Neural progenitor cell (in vitro differentiated cells): Measurements from ENCODE around the gene DTD2.

Experiments
- CTCF ChIP-seq: fragments of 200-600 bp; sonication (generic); IDR thresholded peaks from 2 replicates; pipeline ENCODE4 v1.5.1; 2017; ENCODE audit warnings: antibody characterized with exemption, mild to moderate bottlenecking
- EZH2 ChIP-seq: fragments of 200-600 bp; sonication (generic); IDR thresholded peaks from 2 replicates; pipeline ENCODE4 v1.6.1; 2017; ENCODE audit warnings: antibody characterized with exemption, mild to moderate bottlenecking, moderate library complexity
- EZH2phosphoT487 ChIP-seq: fragments of 200-600 bp; sonication (generic); IDR thresholded peaks from 2 replicates; pipeline ENCODE4 v1.6.1; 2017; ENCODE audit warnings: antibody characterized with exemption

- TF ChIP-seq CTCF (no peak), EZH2 (no peak), EZH2phosphoT487 (no peak)
These were observed 22.0 kb downstream of the DTD2 start for GRCh38 chr14:31435276-31435675.
